Adipose tissue (tissue), 3 donors: ENCODE measurements around the gene ZNF460. TPM values are rescaled to one million over a fixed set of nuclear protein-coding genes. Genes with fewer than 3 reads are reported as not detected.
A peak's percentile ranks its signal among the peaks of the same experiment; 100 is the strongest.
"Not testable (repeated sequence)": the region's sequence is repeated elsewhere in the genome, so short reads cannot be mapped to it uniquely, and the experiment has no call there.

Experiments used
- H3K27ac ChIP-seq: one replicate; pipeline ENCODE4 v1.5.1; 2013; ENCODE audit warnings: low read depth, low read length
- WGBS, 3 donors: extraction: QIAGEN DNeasy Blood & Tissue Kit; methylation state at CpG; one replicate each; pipeline ENCODE4 v1.1.7; 2013; 5-methylcytosine and 5-hydroxymethylcytosine counted together
- polyA plus RNA-seq, 3 donors: library from polyadenylated mRNA; stranded (reverse); fragments of 200-250 nt; gene quantifications; one replicate each; pipeline ENCODE4 v1.2.3, GENCODE V29; 2013
- donor health status: healthy with polysubstance abuse.
- donor health status: Bipolar disorder and iron deficiency.
- donor health status: healthy.

Gene ZNF460
- polyA plus RNA-seq, result 1 to 10 TPM in 2 of 3 donors, under 1 TPM in 1; 0.39 to 3.0 (median 1.9) TPM

DNA sequence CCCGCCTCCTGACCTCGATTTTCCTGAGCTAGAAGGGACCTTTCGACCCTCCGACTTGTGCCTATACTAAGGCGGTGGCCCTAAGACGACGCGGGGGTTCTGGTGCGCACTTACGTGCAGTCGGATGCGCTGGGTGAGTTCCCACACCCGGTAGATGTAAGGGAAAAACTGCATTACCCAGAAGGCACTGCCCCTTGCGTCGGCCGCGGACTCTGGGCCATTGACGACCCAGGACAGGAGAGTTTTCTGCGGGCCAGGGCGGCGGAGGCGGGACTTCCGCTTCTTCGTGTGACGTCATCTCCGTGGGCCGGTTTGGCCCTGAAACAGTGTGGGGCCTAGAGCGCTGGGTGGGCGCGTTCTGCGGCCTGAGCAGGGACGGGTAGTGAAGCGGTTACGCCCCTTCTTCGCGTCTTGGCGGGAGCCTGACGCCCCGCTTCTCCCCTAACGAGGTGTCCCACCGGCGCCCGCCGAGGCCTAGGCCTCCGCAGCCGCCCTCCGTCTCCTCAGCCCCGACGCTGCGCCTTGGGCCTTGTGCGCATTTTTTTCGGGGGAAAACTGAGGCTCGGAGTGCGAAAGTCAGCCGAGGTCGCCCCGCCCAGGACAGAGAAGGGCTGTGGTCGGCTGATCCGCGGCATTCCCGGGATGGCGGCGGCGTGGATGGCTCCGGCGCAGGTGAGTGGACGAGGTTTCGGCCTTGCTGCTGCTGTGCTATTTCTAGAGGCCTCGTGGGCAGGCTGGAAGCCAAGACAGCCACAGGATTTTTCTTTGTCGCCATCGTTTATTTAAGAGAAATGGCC lies at the start of gene ZNF460:
Gene ZNF460, plus strand, starts transcription at position 321 of the 797 bp plus-strand sequence. Its CDS starts 322 bp downstream, at position 643.
- peak within 1 kb of the TSS; percentile 96 for H3K27ac ChIP-seq
- WGBS, 3 donors, result 0 to 1% (median 0%) methylated on average over 71 of the region's 71 CpGs

DNA sequence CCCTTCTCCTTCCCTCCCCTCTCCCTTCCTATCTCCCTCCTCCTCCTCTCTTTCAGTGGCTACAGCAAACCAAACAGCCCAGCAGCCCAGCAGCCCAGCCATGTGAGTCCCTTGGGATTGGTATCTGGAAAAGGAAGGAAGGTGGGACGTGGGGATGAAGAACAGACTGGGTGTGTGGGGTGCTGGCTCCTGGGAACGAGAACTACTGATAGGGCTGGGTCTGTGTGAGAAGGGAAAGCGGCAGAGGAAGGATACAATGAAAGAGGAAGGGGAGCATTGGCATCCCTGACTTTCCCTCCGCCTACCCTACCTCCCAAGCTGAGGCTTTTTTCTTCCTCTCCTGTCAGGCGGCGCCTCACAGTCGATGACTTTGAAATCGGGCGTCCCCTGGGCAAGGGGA lies 48.6 kb upstream of the ZNF460 start:
- WGBS, 3 donors, result 69 to 78% (median 70%) methylated on average over 8 to 9 of the region's 9 CpGs
- H3K27ac ChIP-seq, result no peak overlapping the region

- H3K27ac ChIP-seq, result no peak overlapping the region
- WGBS, 3 donors, result 77 to 96% (median 86%) methylated on average over 1 of the region's 1 CpG
Observed at GRCh38 chr19:57233207-57233606, 47.1 kb upstream of the ZNF460 start.

DNA sequence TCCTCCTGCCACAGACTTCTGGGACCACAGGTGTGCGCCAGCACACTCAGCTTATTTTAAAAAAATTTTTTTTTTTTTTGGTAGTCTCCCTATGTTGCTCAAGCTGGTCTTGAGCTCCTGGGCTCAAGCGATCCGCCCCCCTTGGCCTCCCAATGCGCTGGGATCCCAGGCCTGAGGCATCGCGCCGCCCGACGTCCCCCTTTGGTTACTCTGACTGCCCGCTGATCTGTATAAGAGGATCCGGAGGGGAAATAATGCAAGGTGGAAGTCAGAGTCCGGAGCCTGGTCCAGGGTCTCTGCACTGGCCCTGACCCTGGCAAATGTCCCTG lies 40.3 kb upstream of the ZNF460 start:
- 14 to 23% (median 16%) methylated on average over 12 of the region's 12 CpGs for WGBS, 3 donors
- H3K27ac ChIP-seq, result no peak overlapping the region

DNA sequence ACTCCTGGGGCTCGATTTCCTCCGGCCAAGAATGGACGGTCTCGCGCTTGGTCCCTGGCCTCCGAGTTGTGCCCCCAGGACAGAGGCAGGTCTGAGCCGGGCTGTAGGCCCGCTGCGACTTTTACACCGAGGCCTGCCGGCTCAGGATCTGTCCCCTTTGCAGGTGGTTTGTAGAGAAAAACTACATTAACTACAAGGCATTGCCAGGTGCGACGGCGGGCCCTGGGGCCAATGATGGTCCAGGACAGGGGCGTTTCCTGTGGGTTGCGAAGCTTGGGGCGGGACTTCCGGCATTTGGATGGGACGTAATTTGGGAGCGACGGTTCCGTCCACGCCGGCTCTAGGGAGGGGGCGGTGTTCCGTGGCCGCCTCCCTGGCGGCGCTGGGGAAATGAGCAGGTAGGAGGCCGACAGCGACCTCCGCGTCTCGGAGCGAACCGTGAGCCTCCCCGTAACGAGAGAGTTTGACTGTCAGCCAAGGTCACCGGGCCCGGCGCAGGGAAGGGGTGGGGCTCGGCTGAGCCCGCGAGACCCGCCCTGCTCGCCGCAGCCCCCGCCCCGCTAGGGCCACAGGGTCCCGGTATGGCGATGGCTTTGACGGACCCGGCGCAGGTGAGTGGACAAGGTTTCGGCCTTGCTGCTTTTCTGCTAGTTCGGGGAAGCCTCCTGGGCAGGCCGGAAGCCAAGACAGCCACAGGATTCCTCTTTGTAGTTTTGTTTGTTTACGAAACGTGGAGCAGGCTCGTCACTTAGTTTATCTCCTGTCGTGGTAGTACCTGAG lies 39.8 kb upstream of the ZNF460 start, which contains the start of gene ZNF805:
Gene ZNF805, plus strand, starts transcription at position 322 of the 780 bp plus-strand sequence. Its CDS starts 260 bp downstream, at position 582.
- 0 to 1% (median 1%) methylated on average over 60 to 61 of the region's 61 CpGs for WGBS, 3 donors
- H3K27ac ChIP-seq, result peak within 1 kb of the TSS; percentile 83

DNA sequence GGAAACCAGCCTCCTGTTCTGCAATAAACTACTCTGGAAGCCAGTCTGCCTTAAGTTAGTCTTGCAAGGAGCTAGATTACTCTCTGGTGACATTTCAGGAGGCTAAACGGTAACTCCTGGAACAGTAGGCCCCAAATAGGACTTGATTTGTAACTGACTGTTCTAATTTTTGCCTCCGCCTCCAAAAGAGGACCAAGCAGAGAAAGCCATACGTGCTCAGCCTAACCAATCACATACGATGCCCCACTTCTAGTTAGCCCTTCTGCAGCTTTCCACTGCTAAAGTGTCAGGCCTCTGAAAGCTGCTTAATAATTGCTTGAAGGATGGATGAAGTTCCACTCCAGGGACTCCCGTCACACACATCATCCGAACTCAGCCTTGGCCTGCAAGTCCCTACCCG lies 39.1 kb upstream of the ZNF460 start:
- no peak overlapping the region for H3K27ac ChIP-seq
- WGBS, 3 donors, result 8 to 21% (median 18%) methylated on average over 7 of the region's 7 CpGs

DNA sequence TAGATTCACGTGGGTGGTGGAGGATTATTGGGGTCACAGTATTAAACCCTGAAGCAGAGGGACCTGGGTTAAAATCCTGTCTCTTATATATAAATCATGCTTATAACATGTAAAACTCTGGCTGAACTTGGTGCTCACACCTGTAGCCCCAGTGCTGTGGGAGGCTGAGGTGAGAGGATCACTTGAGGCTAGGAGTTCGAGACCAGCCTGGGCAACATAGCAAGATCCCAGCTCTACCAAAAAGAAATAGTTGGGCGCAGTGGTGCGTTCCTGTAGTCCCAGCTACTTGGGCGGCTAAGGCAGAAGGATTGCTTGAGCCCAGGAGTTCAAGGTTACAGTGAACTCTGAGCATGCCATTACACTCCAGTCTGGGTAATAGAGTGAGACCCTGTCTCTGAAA lies 37.5 kb upstream of the ZNF460 start:
- H3K27ac ChIP-seq, result no peak overlapping the region
- WGBS, 3 donors, result 93 to 97% (median 93%) methylated on average over 5 of the region's 5 CpGs

GRCh38 chr19:57244513-57244912 lies 35.8 kb upstream of the ZNF460 start:
- WGBS, 3 donors, result 78 to 91% (median 91%) methylated on average over 5 of the region's 5 CpGs

GRCh38 chr19:57245066-57245465 lies 35.2 kb upstream of the ZNF460 start:
- no peak overlapping the region for H3K27ac ChIP-seq
- 92 to 95% (median 94%) methylated on average over 5 of the region's 5 CpGs for WGBS, 3 donors

More at GRCh38 chr19:57244513-57244912, 35.8 kb upstream of the ZNF460 start:
- H3K27ac ChIP-seq, result no peak overlapping the region

- H3K27ac ChIP-seq, result no peak overlapping the region
- 85 to 90% (median 87%) methylated on average over 6 of the region's 6 CpGs for WGBS, 3 donors
Observed at GRCh38 chr19:57245959-57246358, 34.3 kb upstream of the ZNF460 start.

DNA sequence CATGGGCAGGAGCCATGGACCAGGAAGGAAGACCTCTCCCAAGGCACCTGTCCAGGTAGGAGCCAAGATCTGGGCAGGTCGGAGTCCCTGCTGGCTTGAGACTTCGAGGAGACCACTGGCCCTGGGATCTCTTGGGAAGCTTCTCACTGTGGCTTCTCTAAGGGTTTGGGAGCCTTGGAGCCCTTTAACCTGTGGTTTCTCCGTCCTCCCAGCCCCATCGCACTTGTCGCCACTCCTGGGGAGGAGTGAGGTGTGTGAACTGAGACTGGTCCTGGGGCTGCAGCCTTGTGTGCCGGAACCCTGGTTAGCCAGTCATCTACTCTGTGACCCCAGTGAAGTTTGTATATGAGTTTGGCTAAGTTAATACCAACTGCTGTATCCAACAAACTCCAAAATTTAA lies 31.6 kb upstream of the ZNF460 start:
- WGBS, 3 donors, result 83 to 99% (median 90%) methylated on average over 6 of the region's 6 CpGs
- H3K27ac ChIP-seq, result no peak overlapping the region

GRCh38 chr19:57249329-57249728 lies 31.0 kb upstream of the ZNF460 start:
- H3K27ac ChIP-seq, result no peak overlapping the region
- 56 to 93% (median 83%) methylated on average over 1 of the region's 1 CpG for WGBS, 3 donors

DNA sequence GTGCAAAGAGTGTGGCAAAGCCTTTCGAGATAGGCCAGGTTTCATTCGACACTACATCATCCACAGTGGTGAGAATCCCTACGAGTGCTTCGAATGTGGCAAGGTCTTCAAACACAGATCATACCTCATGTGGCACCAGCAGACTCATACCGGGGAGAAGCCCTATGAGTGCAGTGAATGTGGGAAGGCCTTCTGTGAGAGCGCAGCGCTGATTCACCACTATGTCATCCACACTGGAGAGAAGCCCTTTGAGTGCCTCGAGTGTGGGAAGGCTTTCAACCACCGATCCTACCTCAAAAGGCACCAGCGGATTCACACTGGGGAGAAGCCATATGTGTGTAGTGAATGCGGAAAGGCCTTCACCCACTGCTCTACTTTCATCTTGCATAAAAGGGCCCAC lies 26.5 kb upstream of the ZNF460 start:
- H3K27ac ChIP-seq, result not testable (repeated sequence)
- WGBS, 3 donors, result 95 to 96% (median 96%) methylated on average over 11 of the region's 11 CpGs

DNA sequence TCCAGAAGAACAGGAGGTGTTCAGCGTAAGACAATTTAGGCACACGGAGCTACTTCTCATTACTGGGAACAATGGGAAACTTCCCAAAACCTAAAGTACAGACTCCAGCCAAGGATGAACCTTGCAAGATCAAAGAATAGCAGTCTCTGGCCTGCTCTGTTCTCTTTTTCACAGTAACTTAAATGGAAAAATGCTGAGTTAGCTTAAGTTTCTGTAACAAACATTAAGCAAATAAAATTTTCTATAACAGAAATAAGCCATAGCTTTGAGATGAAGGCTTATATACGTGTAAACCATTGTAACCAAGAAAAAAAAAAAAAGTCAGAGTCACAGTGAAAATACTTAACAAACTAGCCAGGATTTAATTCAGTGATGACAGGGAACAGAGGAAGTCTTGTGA lies 18.2 kb upstream of the ZNF460 start:
- H3K27ac ChIP-seq, result no peak overlapping the region
- 90 to 94% (median 91%) methylated on average over 3 of the region's 3 CpGs for WGBS, 3 donors

GRCh38 chr19:57263244-57263741 lies 17.0 kb upstream of the ZNF460 start:
- WGBS, 3 donors, result 85 to 97% (median 89%) methylated on average over 1 of the region's 1 CpG
- H3K27ac ChIP-seq, result no peak overlapping the region

GRCh38 chr19:57267291-57267690 lies 13.0 kb upstream of the ZNF460 start:
- H3K27ac ChIP-seq, result no peak overlapping the region

DNA sequence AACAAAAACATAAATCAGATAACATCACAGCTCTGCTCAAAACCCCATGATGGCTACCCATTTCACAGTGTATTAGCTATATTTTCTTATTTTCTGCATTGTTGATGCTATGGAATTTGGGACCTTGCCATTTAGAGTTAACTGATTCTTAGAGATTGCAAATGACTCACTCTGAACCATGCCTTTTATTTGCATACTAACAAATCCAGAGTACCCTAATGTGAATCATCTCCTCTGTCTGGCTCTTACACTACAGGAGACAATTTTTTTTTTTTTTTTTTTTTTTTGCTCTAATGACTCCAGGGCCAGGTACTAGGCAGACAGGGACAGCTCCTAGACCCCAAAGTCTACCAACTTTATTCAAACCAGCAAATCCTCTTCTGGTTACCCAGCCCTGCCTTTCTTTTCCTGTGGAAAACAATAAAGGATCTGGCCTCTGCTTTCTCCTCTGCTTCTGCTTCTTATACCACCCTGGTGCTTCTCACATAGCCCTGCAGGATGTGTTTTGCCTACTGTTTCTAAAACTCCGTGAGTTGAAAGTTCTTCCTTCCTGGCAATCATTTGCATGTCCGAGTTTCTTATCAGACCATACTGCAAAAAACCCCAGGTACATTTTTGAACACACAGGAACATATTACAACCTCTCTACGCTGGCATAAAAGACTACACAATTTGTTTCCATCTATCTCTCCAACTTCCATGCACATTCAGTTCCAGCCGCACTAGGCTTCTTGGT lies 10.6 kb upstream of the ZNF460 start:
- WGBS, 3 donors, result 76 to 87% (median 84%) methylated on average over 4 of the region's 4 CpGs

More at GRCh38 chr19:57267291-57267690, 13.0 kb upstream of the ZNF460 start:
- WGBS, 3 donors, result 81 to 89% (median 87%) methylated on average over 3 of the region's 3 CpGs

GRCh38 chr19:57271280-57271679 lies 9.0 kb upstream of the ZNF460 start:
- WGBS, 3 donors, result 97 to 99% (median 97%) methylated on average over 8 of the region's 8 CpGs

More for the DNA sequence above, 10.6 kb upstream of the ZNF460 start:
- H3K27ac ChIP-seq, result no peak overlapping the region

More at GRCh38 chr19:57271280-57271679, 9.0 kb upstream of the ZNF460 start:
- no peak overlapping the region for H3K27ac ChIP-seq
